ENCODE data around the gene CCL1. TPM values are rescaled to one million over a fixed set of nuclear protein-coding genes. Genes with fewer than 3 reads are reported as not detected.

The CCL1 gene
- total RNA-seq, 3 donors from 2014 or later: not detected

DNA sequence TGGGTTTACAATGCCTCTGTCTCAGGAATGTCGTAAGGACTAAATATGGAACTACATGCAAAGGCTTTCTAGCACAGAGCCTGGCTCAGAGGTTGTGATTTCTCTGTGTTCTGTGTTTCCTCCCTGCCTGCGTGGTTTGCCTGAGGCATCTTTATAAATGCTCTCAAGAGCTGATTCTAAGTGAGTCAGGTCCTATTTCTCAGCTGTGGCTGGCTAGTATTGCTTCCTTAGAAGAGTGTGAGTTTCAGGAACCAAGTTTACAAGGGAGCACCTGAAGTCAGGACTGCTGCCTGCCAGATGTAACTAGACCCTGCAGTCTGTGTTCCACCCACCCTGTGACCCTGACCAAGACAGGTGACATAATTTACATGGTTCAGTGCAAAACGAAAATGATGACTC, 8.0 kb upstream of the CCL1 start:
- H3K36me3 ChIP-seq: no peaks in the 10 kb centered on the region
- H3K4me3 ChIP-seq: no peak overlapping the region
- TF ChIP-seq POLR2A (IDR thresholded peaks at IDR 0.05) (no peak), POLR2AphosphoS5 (IDR thresholded peaks at IDR 0.05) (no peak)
- TF ChIP-seq, protein P1, sequence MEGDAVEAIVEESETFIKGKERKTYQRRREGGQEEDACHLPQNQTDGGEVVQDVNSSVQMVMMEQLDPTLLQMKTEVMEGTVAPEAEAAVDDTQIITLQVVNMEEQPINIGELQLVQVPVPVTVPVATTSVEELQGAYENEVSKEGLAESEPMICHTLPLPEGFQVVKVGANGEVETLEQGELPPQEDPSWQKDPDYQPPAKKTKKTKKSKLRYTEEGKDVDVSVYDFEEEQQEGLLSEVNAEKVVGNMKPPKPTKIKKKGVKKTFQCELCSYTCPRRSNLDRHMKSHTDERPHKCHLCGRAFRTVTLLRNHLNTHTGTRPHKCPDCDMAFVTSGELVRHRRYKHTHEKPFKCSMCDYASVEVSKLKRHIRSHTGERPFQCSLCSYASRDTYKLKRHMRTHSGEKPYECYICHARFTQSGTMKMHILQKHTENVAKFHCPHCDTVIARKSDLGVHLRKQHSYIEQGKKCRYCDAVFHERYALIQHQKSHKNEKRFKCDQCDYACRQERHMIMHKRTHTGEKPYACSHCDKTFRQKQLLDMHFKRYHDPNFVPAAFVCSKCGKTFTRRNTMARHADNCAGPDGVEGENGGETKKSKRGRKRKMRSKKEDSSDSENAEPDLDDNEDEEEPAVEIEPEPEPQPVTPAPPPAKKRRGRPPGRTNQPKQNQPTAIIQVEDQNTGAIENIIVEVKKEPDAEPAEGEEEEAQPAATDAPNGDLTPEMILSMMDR (IDR thresholded peaks at IDR 0.05): no peak
- no peaks in the 10 kb centered on the region for H3K9me3 ChIP-seq
- no peak overlapping the region for H3K27ac ChIP-seq
- intact Hi-C loops (cut with DNase I; ENCODE audit: low total_unique reads): no loop called here
- DNase-seq (ENCODE audit: low spot score in 2 of 2): no peak
- peaks cover 0 to 3% of the 10 kb centered on the region in 2 donors for H3K27me3 ChIP-seq
- H3K4me1 ChIP-seq: no peaks in the 10 kb centered on the region

- intact Hi-C loops (cut with DNase I; ENCODE audit: low total_unique reads): no loop called here
- peaks cover 0 to 3% of the 10 kb centered on the region in 2 donors for H3K27me3 ChIP-seq
- H3K4me1 ChIP-seq: no peaks in the 10 kb centered on the region
- no peak overlapping the region for H3K27ac ChIP-seq
- no peak for DNase-seq (ENCODE audit: low spot score in 2 of 2)
- H3K9me3 ChIP-seq: no peaks in the 10 kb centered on the region
- H3K4me3 ChIP-seq: no peak overlapping the region
- TF ChIP-seq, protein P1 (IDR thresholded peaks at IDR 0.05): no peak
- TF ChIP-seq POLR2AphosphoS5 (IDR thresholded peaks at IDR 0.05) (no peak), POLR2A (IDR thresholded peaks at IDR 0.05) (no peak)
- no peaks in the 10 kb centered on the region for H3K36me3 ChIP-seq
Measured at GRCh38 chr17:34370376-34370996, 7.5 kb upstream of the CCL1 start.

- no peak overlapping the region for H3K4me3 ChIP-seq
- H3K36me3 ChIP-seq: no peaks in the 10 kb centered on the region
- no peak overlapping the region for H3K27ac ChIP-seq
- intact Hi-C loops (cut with DNase I; ENCODE audit: low total_unique reads): loop anchor here (10.0 kb wide), 1 partner anchor 165 kb away; no protein-coding TSS in a partner anchor
- TF ChIP-seq, protein P1 (IDR thresholded peaks at IDR 0.05): no peak
- no peak for TF ChIP-seq POLR2AphosphoS5 (IDR thresholded peaks at IDR 0.05)
- TF ChIP-seq POLR2A (IDR thresholded peaks at IDR 0.05): no peak
- H3K9me3 ChIP-seq: no peaks in the 10 kb centered on the region
- H3K27me3 ChIP-seq: peaks cover 0 to 3% of the 10 kb centered on the region in 2 donors
- no peaks in the 10 kb centered on the region for H3K4me1 ChIP-seq
- DNase-seq (ENCODE audit: low spot score in 2 of 2): no peak
Measured at GRCh38 chr17:34369571-34369970, 6.5 kb upstream of the CCL1 start.

GRCh38 chr17:34368946-34369500, 6.0 kb upstream of the CCL1 start:
- TF ChIP-seq POLR2A (IDR thresholded peaks at IDR 0.05): no peak
- TF ChIP-seq, protein P1 (IDR thresholded peaks at IDR 0.05): no peak
- TF ChIP-seq POLR2AphosphoS5 (IDR thresholded peaks at IDR 0.05): no peak
- no peaks in the 10 kb centered on the region for H3K36me3 ChIP-seq
- H3K27ac ChIP-seq: no peak overlapping the region
- H3K9me3 ChIP-seq: no peaks in the 10 kb centered on the region
- intact Hi-C loops (cut with DNase I; ENCODE audit: low total_unique reads): loop anchor here (10.0 kb wide), 1 partner anchor 164 kb away; no protein-coding TSS in a partner anchor
- no peak for DNase-seq (ENCODE audit: low spot score in 2 of 2)
- no peaks in the 10 kb centered on the region for H3K4me1 ChIP-seq
- peaks cover 0 to 3% of the 10 kb centered on the region in 2 donors for H3K27me3 ChIP-seq
- no peak overlapping the region for H3K4me3 ChIP-seq

GRCh38 chr17:34368196-34368945, 5.3 kb upstream of the CCL1 start:
- Histone ChIP-seq H3K27me3 (peaks cover 0 to 3% of the 10 kb centered on the region in 2 donors), H3K4me1 (no peaks in the 10 kb centered on the region), H3K9me3 (no peaks in the 10 kb centered on the region), H3K27ac (no peak overlapping the region), H3K4me3 (no peak overlapping the region), H3K36me3 (no peaks in the 10 kb centered on the region)
- intact Hi-C loops (cut with DNase I; ENCODE audit: low total_unique reads): loop anchor here (10.0 kb wide), 1 partner anchor 164 kb away; no protein-coding TSS in a partner anchor
- DNase-seq (ENCODE audit: low spot score in 2 of 2): no peak
- TF ChIP-seq, protein P1 (IDR thresholded peaks at IDR 0.05): no peak
- TF ChIP-seq POLR2A (IDR thresholded peaks at IDR 0.05): no peak
- TF ChIP-seq POLR2AphosphoS5 (IDR thresholded peaks at IDR 0.05): no peak
